ENCODE results near the gene SNCA.

SNCA gene

DNA sequence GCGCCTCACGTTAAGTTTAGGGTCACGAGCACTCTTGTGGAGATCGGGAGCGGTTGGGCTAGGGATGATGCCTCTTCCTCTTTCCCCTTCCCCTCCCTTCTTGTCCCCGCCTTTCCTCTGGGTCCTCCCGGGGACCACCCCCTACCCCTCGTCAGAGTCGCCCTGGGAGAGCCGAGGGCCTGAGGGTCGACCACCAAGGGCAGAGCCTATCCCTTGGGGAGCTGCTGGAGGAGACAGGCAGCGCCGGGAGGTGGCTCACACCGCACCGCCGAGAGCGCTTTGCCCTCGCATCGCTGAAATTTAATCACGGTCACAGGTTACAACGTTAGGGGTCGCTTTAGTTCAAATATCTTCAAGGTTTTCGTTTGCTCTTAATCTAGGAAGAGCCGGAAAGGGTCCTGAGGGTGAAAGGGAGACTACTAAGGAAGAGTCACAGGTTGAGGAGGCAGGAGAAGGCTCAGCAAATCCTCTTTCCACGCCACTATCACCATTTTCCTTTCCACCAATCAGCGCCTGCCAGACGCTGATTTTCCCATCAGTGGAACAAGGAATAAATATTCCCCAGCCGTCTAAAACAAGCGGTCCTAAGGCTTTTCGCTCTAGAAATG, 528 bp upstream of the SNCA start:
- H3K79me2 ChIP-seq (ENCODE audit: control insufficient read depth, low read length): no peaks in the 10 kb centered on the region

DNA sequence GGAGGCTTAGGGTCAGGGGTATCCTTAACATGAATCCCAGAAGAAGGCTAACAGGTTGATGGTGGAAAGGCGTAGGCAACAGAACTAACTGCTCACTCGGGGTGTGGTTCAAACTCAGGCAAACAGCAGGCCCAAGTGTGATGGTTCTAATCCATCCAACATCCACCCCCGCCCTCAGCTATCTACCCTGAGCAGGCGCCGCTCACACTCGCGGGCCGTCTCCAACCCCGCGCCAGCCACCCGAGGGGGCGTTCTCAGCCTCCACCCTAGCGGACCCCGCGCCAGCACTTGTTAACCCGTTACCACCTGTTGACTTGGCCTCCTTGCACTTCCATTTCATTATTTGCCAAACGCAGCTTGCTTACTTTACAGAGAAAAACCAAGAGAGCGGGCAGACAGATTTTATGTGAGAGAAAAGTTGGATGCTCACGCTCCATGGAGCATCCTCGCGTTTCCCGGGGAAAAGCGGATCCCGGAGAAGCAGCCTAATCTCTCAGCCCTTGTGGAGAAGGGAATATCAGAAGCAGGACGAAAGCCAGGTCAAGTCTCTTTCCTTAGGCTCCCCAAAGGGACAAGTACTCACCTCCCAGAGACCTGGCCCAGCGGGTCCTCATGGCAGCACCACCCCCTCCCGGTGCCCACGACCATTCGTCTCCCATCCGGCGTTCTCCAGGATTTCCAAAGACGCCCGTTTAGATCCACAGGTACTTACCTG, 773 bp downstream of the SNCA start:
- no peaks in the 10 kb centered on the region for H3K9me2 ChIP-seq (replicated peaks; ENCODE audit: control insufficient read depth, low read length)
- no peaks in the 10 kb centered on the region for H4K20me1 ChIP-seq (ENCODE audit: control insufficient read depth, insufficient read depth, low read depth, low read length)
- no peaks in the 10 kb centered on the region for H3K36me3 ChIP-seq (ENCODE audit: control insufficient read depth, low read length)
- H3K27ac ChIP-seq (ENCODE audit: low read depth, low read length): no peak overlapping the region
- H3K27me3 ChIP-seq (ENCODE audit: control insufficient read depth, low read length): 0 out of 2 replicates have a peak, but pooled peaks cover 3% of the 10 kb centered on the region
- H3K79me2 ChIP-seq (ENCODE audit: control insufficient read depth, low read length): no peaks in the 10 kb centered on the region
- no peaks in the 10 kb centered on the region for H3F3A ChIP-seq (ENCODE audit: control insufficient read depth, insufficient read depth)
- no peak overlapping the region for H3K4me2 ChIP-seq (ENCODE audit: low read length)
- no peak for TF ChIP-seq EZH2phosphoT487 (IDR thresholded peaks at IDR 0.05; ENCODE audit: borderline replicate concordance, low read length)
- TF ChIP-seq, protein P1, sequence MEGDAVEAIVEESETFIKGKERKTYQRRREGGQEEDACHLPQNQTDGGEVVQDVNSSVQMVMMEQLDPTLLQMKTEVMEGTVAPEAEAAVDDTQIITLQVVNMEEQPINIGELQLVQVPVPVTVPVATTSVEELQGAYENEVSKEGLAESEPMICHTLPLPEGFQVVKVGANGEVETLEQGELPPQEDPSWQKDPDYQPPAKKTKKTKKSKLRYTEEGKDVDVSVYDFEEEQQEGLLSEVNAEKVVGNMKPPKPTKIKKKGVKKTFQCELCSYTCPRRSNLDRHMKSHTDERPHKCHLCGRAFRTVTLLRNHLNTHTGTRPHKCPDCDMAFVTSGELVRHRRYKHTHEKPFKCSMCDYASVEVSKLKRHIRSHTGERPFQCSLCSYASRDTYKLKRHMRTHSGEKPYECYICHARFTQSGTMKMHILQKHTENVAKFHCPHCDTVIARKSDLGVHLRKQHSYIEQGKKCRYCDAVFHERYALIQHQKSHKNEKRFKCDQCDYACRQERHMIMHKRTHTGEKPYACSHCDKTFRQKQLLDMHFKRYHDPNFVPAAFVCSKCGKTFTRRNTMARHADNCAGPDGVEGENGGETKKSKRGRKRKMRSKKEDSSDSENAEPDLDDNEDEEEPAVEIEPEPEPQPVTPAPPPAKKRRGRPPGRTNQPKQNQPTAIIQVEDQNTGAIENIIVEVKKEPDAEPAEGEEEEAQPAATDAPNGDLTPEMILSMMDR (IDR thresholded peaks at IDR 0.05; ENCODE audit: low read depth, low read length, poor library complexity, severe bottlenecking): no peak
- H3K4me3 ChIP-seq (ENCODE audit: low read length): no peak overlapping the region
- no peaks in the 10 kb centered on the region for H3K9me3 ChIP-seq (ENCODE audit: control insufficient read depth, insufficient read depth, low read length)
- no peaks in the 10 kb centered on the region for H3K4me1 ChIP-seq (ENCODE audit: control insufficient read depth, low read length)

More for the DNA sequence above, 528 bp upstream of the SNCA start:
- Histone ChIP-seq H3F3A (ENCODE audit: control insufficient read depth, insufficient read depth) (no peaks in the 10 kb centered on the region), H3K4me2 (ENCODE audit: low read length) (no peak overlapping the region), H3K27me3 (ENCODE audit: control insufficient read depth, low read length) (0 out of 2 replicates have a peak, but pooled peaks cover 3% of the 10 kb centered on the region), H3K9me3 (ENCODE audit: control insufficient read depth, insufficient read depth, low read length) (no peaks in the 10 kb centered on the region), H3K9me2 (replicated peaks; ENCODE audit: control insufficient read depth, low read length) (no peaks in the 10 kb centered on the region), H3K27ac (ENCODE audit: low read depth, low read length) (no peak overlapping the region), H3K4me3 (ENCODE audit: low read length) (no peak overlapping the region), H3K36me3 (ENCODE audit: control insufficient read depth, low read length) (no peaks in the 10 kb centered on the region), H4K20me1 (ENCODE audit: control insufficient read depth, insufficient read depth, low read depth, low read length) (no peaks in the 10 kb centered on the region), H3K4me1 (ENCODE audit: control insufficient read depth, low read length) (no peaks in the 10 kb centered on the region)
- no peak for TF ChIP-seq EZH2phosphoT487 (IDR thresholded peaks at IDR 0.05; ENCODE audit: borderline replicate concordance, low read length)
- TF ChIP-seq, protein P1 (IDR thresholded peaks at IDR 0.05; ENCODE audit: low read depth, low read length, poor library complexity, severe bottlenecking): no peak

DNA sequence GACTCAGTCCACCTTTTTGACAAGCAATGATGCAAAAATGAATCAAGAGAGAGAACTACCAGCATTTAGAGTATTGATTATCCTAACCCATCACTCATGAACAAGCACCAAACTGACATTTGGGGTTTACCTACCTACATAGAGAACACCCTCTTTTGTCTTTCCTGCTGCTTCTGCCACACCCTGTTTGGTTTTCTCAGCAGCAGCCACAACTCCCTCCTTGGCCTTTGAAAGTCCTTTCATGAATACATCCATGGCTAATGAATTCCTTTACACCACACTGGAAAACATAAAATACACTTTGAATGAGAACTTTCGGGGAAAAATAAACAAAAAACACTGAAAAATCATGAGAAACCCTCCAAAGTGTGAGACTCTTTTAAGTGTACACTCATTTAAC, 1.5 kb downstream of the SNCA start:
- Histone ChIP-seq H3K79me2 (ENCODE audit: control insufficient read depth, low read length) (no peaks in the 10 kb centered on the region), H3K9me2 (replicated peaks; ENCODE audit: control insufficient read depth, low read length) (no peaks in the 10 kb centered on the region), H4K20me1 (ENCODE audit: control insufficient read depth, insufficient read depth, low read depth, low read length) (no peaks in the 10 kb centered on the region), H3F3A (ENCODE audit: control insufficient read depth, insufficient read depth) (no peaks in the 10 kb centered on the region), H3K36me3 (ENCODE audit: control insufficient read depth, low read length) (no peaks in the 10 kb centered on the region), H3K4me1 (ENCODE audit: control insufficient read depth, low read length) (no peaks in the 10 kb centered on the region), H3K9me3 (ENCODE audit: control insufficient read depth, insufficient read depth, low read length) (no peaks in the 10 kb centered on the region), H3K27me3 (ENCODE audit: control insufficient read depth, low read length) (0 out of 2 replicates have a peak, but pooled peaks cover 3% of the 10 kb centered on the region), H3K4me2 (ENCODE audit: low read length) (no peak overlapping the region), H3K4me3 (ENCODE audit: low read length) (no peak overlapping the region), H3K27ac (ENCODE audit: low read depth, low read length) (no peak overlapping the region)
- TF ChIP-seq EZH2phosphoT487 (IDR thresholded peaks at IDR 0.05; ENCODE audit: borderline replicate concordance, low read length): no peak
- TF ChIP-seq, protein P1 (IDR thresholded peaks at IDR 0.05; ENCODE audit: low read depth, low read length, poor library complexity, severe bottlenecking): no peak
